Neural progenitor cell (in vitro differentiated cells): ENCODE results near the gene PRX.

Experiments used
- CTCF ChIP-seq: fragments of 200-600 bp; sonication (generic); IDR thresholded peaks from 2 replicates; pipeline ENCODE4 v1.5.1; 2017; ENCODE audit warnings: antibody characterized with exemption, mild to moderate bottlenecking
- EZH2 ChIP-seq: fragments of 200-600 bp; sonication (generic); IDR thresholded peaks from 2 replicates; pipeline ENCODE4 v1.6.1; 2017; ENCODE audit warnings: antibody characterized with exemption, mild to moderate bottlenecking, moderate library complexity

- TF ChIP-seq CTCF: no peak
- TF ChIP-seq EZH2: no peak
Observed at GRCh38 chr19:40422748-40423566, 9.8 kb upstream of the PRX start.
